Activated CD8-positive, alpha-beta T cell treated with anti-CD3 and anti-CD28 coated beads for 36 hours (primary cell): ENCODE measurements around the gene EPB41L4A. TPM values are rescaled to one million over a fixed set of nuclear protein-coding genes. Genes with fewer than 3 reads are reported as not detected.

ENCODE experiments used
- ATAC-seq: fragments of 200-7000 bp; cut with Tn5 transposase; one replicate; pipeline ENCODE4 v1.10.0; 2021; ENCODE audit warnings: mild to moderate bottlenecking, moderate library complexity
- CTCF ChIA-PET: fragments of 350-600 bp; sonication (Branson Sonifier 250); formaldehyde crosslinking; loops from one replicate; lab custom pipeline; 2021; ENCODE audit warnings: antibody characterized with exemption; lab: Charles Lee
- POLR2A ChIA-PET: fragments of 350-600 bp; sonication (Branson Sonifier 250); formaldehyde crosslinking; loops from one replicate; lab custom pipeline; 2021; ENCODE audit warnings: antibody characterized with exemption; lab: Charles Lee
- DNase-seq: peaks from one replicate; pipeline ENCODE4 v3.0.0-alpha.2; 2020
- H3K27ac Mint-ChIP-seq: one replicate; pipeline ENCODE4 v1.8.0; 2021; ENCODE audit warnings: mild to moderate bottlenecking, mixed read lengths
- H3K27me3 Mint-ChIP-seq: one replicate; pipeline ENCODE4 v1.8.0; 2021; ENCODE audit warnings: mixed read lengths
- H3K36me3 Mint-ChIP-seq: one replicate; pipeline ENCODE4 v1.8.0; 2021; ENCODE audit warnings: low read depth, mixed read lengths
- H3K4me1 Mint-ChIP-seq: one replicate; pipeline ENCODE4 v1.8.0; 2021; ENCODE audit warnings: low read depth, mixed read lengths
- H3K4me3 Mint-ChIP-seq: one replicate; pipeline ENCODE4 v1.8.0; 2021; ENCODE audit warnings: mild to moderate bottlenecking, moderate library complexity, mixed read lengths
- H3K9me3 Mint-ChIP-seq: one replicate; pipeline ENCODE4 v1.8.0; 2021; ENCODE audit warnings: mixed read lengths
- CTCF ChIP-seq: fragments of 200-600 bp; IDR thresholded peaks from one replicate; pipeline ENCODE4 v1.8.0; 2022; ENCODE audit warnings: antibody characterized with exemption, mild to moderate bottlenecking
- intact Hi-C: fragments of 100-400 bp; cut with micrococcal nuclease; formaldehyde crosslinking; loops from one replicate; pipeline ENCODE4 v1.10.0; 2022
- total RNA-seq, 2 experiments: library from RNA; stranded (reverse); gene quantifications; one replicate each; pipeline ENCODE4 v1.2.3, GENCODE V29; 2021

The EPB41L4A gene
- total RNA-seq, 2 experiments from 2014 or later = 0.25 TPM; not detected in 1

DNA sequence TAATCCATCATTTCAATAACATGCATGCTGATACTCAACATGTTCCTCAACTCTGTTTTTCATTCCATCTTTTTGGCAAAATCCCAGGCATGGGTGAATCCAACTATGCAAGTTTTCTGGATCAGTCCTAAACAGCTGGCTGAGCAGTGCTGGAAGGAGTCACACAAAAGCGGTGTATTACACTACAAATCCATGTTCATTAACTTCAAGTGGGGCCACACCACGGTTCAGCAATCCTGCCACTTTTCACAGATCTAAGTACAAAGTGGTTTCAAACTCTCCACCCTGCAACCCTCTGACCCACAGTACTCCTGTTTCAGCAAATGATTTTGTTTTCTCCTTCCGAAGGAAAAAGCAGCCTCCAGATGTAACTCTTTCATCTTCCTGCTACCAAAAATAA, 222.5 kb downstream of the EPB41L4A start:
- H3K27ac Mint-ChIP-seq = no peak overlapping the region
- H3K27me3 Mint-ChIP-seq = peaks cover 18% of the 10 kb centered on the region
- no peak for TF ChIP-seq CTCF
- H3K4me1 Mint-ChIP-seq = no peaks in the 10 kb centered on the region
- no peaks in the 10 kb centered on the region for H3K36me3 Mint-ChIP-seq
- no peak for DNase-seq
- POLR2A ChIA-PET = no interaction called here
- no peak overlapping the region for H3K4me3 Mint-ChIP-seq
- CTCF ChIA-PET = no interaction called here
- no peak for ATAC-seq
- intact Hi-C loops = no loop called here
- H3K9me3 Mint-ChIP-seq = no peaks in the 10 kb centered on the region

DNA sequence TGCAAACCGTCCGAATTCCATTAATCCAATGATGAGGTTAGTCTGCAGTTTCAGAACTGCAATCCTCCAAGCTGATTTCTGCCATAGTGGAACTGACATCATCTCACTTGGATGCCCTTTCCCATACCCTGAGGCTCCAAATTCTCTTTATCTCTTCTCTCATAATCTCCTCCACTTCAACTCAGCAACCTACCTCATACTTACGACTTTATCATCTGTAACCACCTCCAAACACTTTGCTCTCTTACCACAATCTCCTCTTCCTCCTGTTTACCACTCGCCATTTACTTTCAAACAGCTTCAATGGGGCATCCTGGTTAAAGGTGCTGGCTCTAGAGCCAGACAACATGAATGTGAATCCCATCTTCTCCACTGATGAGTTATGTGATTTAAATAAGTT, 223.2 kb downstream of the EPB41L4A start:
- TF ChIP-seq CTCF = no peak
- intact Hi-C loops = no loop called here
- Mint-ChIP-seq H3K9me3 (no peaks in the 10 kb centered on the region), H3K4me3 (no peak overlapping the region), H3K27me3 (peaks cover 14% of the 10 kb centered on the region), H3K4me1 (no peaks in the 10 kb centered on the region), H3K36me3 (no peaks in the 10 kb centered on the region), H3K27ac (no peak overlapping the region)
- DNase-seq (no peak), ATAC-seq (no peak)
- POLR2A ChIA-PET = no interaction called here
- CTCF ChIA-PET = no interaction called here

GRCh38 chr5:112192866-112193265, 226.2 kb downstream of the EPB41L4A start:
- DNase-seq (no peak), ATAC-seq (no peak)
- intact Hi-C loops = no loop called here
- Mint-ChIP-seq H3K27me3 (peaks cover 14% of the 10 kb centered on the region), H3K4me3 (no peak overlapping the region), H3K4me1 (peaks cover 2% of the 10 kb centered on the region), H3K36me3 (no peaks in the 10 kb centered on the region), H3K9me3 (no peaks in the 10 kb centered on the region), H3K27ac (no peak overlapping the region)
- POLR2A ChIA-PET = no interaction called here
- no peak for TF ChIP-seq CTCF
- CTCF ChIA-PET = interaction anchor here (0.7 kb wide), 1 partner anchor 18 kb away, joined by 3 read pairs; no protein-coding TSS in a partner anchor

DNA sequence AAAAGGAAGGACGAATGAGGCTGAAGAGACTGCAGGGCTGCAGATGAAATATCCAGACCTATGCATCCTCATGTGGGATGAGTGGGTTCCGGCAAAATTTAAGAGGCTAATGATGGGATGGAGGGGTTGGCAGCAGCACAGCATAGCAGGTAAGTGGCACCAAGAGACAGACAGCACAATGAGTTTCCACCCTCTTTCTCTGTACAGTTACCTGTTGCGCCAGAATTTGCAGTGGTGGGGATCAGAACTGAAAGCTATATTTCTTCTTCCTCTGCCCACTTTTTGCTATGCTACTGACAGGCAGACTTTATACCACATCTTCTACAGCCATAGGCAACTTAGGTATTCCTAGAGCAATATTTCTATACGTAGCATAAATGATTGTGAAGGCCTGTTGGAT, 227.0 kb downstream of the EPB41L4A start:
- Mint-ChIP-seq H3K36me3 (no peaks in the 10 kb centered on the region), H3K27ac (no peak overlapping the region), H3K4me1 (peaks cover 2% of the 10 kb centered on the region), H3K9me3 (no peaks in the 10 kb centered on the region), H3K4me3 (no peak overlapping the region), H3K27me3 (peaks cover 14% of the 10 kb centered on the region)
- no peak for TF ChIP-seq CTCF
- CTCF ChIA-PET = no interaction called here
- intact Hi-C loops = no loop called here
- POLR2A ChIA-PET = no interaction called here
- ATAC-seq = no peak
- no peak for DNase-seq

DNA sequence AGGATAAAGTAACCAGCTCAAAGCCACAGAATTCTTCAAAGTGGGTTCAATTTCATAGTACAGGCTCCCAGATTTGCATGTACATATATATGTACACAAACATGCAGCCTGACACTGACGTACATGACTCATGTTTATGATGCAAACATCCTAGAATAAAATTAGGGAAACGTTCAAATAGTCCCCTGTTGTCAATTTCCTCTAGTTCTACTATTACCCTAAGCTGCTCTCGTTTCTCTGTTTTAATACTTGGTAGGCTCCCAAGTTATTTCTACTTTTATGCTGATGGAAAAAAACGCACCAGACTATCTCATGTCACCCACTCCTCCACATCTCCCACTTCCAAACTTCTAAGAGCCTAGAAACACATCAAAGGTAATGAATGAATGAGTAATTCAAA, 229.7 kb downstream of the EPB41L4A start:
- Mint-ChIP-seq H3K9me3 (no peaks in the 10 kb centered on the region), H3K36me3 (no peaks in the 10 kb centered on the region), H3K27me3 (peaks cover 20% of the 10 kb centered on the region), H3K4me3 (no peak overlapping the region), H3K27ac (no peak overlapping the region), H3K4me1 (peaks cover 2% of the 10 kb centered on the region)
- ChIA-PET POLR2A (no interaction called here), CTCF (interaction anchor here (1.3 kb wide), 1 partner anchor 13 kb away, joined by 8 read pairs; no protein-coding TSS in a partner anchor)
- no peak for TF ChIP-seq CTCF
- DNase-seq = no peak
- intact Hi-C loops = no loop called here
- ATAC-seq = no peak
